Loucy (cell line): ENCODE data around the gene YPEL3.

Experiments used
- CTCF ChIP-seq: fragments of 200-600 bp; sonication (generic); conservative IDR thresholded peaks from 2 replicates; pipeline ENCODE4 v1.5.1; 2014; ENCODE audit warnings: mild to moderate bottlenecking, antibody characterized with exemption, low read length
- EZH2phosphoT487 ChIP-seq: fragments of 200-600 bp; IDR thresholded peaks from 2 replicates; pipeline ENCODE4 v1.6.1; 2018; ENCODE audit warnings: antibody characterized with exemption, mild to moderate bottlenecking, moderate library complexity, borderline replicate concordance

GRCh38 chr16:30131869-30132475 is 36.0 kb upstream of the YPEL3 start:
- TF ChIP-seq CTCF (no peak), EZH2phosphoT487 (no peak)
